HG03280 (cell line): ENCODE measurements around the gene AP5S1.

ENCODE experiments used
- ATAC-seq: cut with Tn5 transposase; IDR thresholded peaks from one replicate; pipeline ENCODE4 v1.9.1; 2021; ENCODE audit warnings: mild to moderate bottlenecking, moderate library complexity; ENCODE audit not compliant: unreplicated experiment

AP5S1 gene

DNA sequence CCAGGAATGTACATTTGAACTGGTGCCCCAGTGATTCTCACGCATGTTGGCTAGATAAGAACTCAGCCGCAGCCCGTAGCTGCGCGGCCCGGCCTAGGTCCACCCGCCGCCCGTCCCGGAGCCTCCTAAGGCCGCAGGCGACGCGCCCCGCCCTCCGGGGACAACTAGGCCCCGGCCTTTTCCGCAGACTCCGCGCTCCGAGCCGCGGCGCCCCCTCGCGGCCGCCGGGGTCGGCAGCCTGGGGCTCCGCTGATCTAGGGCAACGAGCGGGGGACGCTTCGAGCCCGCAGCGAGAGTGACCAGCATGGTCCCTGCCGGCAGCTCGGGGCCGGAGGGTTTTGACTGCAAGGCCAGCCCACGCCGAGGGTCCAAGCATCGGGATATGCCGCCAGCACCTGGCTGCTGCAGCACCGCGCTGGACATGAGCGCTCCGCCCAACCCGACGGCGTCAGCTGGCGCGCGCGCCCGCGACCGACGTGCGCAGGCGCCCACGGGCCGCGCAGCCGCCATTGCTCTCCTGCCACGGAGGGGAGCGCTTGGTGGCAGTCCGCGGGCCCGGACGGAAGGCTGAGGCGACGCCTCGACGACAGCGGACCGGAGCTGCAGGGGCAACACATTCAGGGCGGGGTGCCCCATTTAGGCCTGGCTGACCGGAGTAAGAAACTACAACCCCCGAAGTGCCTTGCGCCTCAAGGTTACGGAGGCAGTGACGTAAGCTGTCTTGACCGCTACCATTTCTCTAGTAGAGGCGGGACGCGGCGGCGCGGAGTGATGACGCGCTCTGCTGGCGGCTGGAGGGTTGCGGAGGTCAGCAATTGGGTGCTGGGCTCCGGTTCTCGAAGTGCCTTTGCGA, at the start of gene AP5S1:
Gene AP5S1 (plus strand): TSS at position 500 of the 853 bp plus-strand sequence. CDS start 1,571 bp downstream, outside the sequence.
- peak; percentile 80 for ATAC-seq

DNA sequence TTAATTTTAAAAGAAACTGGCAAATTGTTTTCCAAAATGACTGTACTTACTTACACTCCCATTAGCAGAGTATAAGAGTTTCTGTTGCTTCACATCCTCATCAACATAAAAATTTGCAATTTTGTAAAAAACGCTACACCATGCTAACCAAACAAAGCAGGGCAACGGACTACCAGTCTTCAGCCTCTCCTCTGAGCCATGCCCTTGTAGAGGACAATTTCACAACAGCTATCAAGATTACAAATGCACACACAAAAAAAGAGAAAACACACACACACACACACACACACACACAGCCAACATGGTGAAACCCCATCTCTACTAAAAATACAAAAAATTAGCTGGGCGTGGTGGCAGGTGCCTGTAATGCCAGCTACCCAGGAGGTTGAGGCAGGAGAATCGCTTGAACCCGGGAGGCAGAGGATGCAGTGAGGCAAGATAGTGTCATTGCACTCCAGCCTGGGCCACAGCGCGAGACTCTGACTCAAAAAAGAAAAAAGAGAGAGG, 48.7 kb upstream of the AP5S1 start:
- no peak for ATAC-seq

GRCh38 chr20:3775457-3776108, 44.8 kb upstream of the AP5S1 start:
- ATAC-seq = no peak

DNA sequence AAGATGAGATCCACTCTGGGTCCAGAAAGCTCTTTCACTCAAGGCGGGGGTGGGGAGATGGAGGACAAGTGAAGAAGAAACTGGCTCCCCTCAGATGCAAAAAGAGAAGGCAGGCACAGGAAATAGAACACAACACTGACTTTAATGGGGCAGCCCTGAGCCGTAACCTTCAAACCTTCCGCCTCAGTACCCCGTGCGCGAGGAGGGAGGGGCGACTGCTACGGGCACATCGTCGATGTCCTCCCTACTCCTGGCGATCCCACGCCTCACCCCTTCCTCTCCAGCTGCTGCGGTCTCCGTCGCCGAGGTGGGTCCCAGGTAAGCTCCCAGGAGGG, 43.0 kb upstream of the AP5S1 start:
- ATAC-seq = no peak

GRCh38 chr20:3777716-3778629, 42.4 kb upstream of the AP5S1 start:
- ATAC-seq = no peak

- no peak for ATAC-seq
Measured at GRCh38 chr20:3778976-3779375, 41.4 kb upstream of the AP5S1 start.

DNA sequence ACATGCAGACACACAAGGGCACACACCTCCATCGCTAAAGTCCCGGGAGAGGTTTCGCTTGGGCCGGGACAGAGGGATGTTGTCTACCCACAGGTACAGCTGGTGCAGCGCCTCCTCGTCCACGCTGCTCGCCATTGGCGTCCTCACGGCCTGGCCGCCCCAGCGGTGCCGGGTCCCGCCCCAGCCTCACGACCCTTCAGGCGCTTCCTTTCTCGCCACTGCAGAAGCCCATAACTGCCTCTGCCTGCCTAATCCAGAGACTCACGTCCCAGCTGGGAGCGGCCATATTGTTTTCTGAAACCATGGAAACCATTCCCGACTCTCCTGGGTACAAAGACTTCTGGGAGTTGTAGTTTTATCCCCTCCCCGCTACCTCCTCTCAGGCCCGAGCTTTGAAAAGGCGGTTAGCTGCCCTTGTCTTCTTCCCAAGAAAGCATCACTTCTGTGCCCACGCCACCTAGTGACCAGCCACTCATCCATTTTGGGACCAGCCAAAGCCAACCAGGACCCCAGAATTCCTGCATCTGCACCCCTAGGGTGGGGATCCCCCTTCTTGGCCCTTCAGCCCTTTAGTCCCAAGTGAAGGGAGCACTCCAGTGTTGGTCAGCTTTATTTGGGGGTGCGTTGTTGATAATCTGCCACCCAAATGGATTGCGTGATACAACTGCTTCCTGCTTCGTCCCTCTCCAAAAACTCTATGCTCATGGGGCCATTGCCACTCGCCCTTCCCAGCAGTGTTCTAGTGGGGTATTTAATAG, 39.0 kb upstream of the AP5S1 start, which contains the start of gene SPEF1:
Gene SPEF1 (minus strand): TSS at position 296 of the 758 bp plus-strand sequence. CDS start 161 bp downstream, at position 135.
- ATAC-seq = peak; percentile 60

DNA sequence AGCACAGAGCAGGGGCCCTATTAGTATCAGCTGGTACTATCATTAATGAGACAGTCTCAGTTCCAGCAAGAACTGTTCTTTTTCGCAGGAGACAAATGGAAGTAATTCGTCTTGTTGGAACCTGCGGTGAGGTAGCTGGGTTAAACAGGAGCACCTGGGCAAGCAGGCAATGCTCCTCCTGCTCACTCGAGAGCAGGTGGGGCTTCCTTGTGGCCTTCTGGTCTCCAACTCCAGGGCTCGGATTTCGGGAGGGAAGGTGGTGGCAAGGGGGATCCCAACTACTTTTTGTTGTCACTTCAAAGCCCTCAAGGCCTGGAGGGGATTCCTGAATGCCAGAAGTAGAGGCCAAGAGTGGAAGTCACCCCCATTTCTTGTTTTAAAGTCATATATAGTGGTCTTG, 37.8 kb upstream of the AP5S1 start:
- ATAC-seq = no peak

DNA sequence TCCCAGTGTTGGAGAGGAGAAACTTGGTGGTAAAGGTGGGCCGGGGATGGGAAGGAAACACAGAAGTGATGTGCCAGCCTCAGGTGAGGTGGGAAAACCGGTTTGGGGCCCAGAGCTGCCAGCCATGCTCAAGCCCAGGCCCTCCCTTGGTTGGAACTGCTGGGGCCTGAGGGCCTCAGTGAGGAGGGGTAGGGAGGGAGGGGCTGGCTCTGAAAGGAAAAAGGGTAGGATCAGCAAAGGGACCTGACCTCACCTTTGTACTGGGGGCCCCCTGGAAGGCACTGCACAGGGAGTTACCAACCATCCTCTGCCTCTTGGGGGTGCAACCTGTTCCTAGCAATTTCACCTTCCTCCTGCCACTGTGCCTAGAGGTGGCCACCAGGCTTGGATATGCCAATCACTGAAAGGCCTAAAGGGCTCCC, 37.3 kb upstream of the AP5S1 start:
- ATAC-seq = no peak

DNA sequence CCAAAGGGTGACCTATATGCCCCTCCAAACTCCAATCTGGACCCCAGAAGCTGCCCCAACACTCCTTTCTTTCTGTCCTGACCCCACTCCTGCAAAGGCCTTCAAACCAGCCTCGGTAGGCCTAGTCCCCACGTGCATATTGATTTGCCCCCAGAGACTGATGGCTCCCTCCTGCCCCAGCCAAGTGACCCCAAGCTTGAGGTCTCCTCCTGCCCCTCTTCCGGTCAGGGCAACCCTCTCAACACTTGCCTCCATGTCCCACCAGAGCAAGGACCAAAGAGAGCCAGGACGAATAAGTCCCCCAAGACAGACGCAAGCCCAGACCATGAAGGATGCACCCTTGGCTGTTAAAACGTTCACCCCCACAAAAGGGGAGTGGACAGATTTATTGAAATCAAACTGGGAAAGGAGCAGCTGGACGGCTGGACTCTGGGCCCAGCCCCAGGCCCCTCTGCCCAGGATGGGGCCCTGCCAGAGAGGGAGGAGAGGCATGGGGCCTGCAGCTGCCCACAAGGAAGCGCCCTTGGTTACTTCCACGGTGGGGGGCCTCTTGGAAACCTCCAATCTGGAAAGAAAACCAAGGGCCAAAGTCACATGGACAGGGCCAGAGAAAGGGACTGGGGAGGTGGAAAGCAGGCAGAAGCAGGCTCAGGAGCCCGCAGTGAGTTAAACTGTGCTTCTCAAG, 36.7 kb upstream of the AP5S1 start:
- ATAC-seq = no peak

DNA sequence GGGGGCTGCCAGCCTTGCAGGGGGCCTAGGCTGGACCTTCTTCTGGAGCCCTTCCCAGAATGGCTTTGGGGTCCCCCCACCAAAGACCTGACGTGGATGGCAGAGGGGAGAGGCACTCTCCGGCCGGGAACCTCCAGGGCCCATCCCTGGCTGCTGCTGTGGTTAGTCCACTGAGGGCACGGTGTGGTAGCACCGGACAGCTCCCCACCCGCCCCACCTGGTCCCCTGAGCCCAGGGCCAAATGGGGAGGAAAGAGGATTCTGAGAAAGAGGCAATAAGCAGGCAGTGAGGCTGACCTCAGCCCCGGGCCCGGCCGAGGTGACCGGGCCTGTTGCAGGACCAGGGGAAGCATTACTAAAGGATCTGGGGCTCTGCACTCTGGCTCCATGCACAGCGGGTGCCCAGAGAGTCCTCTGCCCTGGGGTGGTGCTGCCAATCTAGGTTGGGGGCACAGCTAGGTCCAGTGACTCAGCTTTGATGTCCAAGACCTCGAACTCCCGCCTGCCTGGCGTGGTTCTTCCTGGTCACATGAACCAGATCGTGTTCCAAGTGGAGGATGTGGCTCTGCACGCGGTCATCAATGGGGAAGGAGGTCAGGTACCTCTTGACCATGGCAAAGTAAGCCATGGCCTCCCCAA, 36.0 kb upstream of the AP5S1 start:
- no peak for ATAC-seq

DNA sequence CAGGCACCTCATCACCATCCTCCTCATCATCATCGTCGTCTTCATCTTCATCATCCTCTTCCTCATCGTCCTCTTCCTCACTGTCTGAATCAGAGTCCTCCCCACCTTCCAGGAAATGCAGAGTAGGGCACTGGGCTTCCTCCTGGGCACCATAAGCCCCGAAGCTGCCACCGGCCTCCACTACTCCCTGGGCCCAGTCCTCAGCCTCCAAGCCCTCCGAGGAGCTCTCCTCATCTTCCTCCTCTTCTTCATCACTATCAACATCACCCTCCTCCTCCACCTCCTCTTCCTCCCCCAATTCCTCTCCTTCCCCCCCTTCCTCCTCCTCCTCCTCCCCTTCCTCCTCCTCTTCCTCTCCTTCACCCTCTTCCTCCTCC, 35.5 kb upstream of the AP5S1 start:
- ATAC-seq = no peak

GRCh38 chr20:3785240-3786125, 34.9 kb upstream of the AP5S1 start:
- no peak for ATAC-seq

GRCh38 chr20:3786126-3786484, 34.2 kb upstream of the AP5S1 start:
- ATAC-seq = peak; percentile 20

DNA sequence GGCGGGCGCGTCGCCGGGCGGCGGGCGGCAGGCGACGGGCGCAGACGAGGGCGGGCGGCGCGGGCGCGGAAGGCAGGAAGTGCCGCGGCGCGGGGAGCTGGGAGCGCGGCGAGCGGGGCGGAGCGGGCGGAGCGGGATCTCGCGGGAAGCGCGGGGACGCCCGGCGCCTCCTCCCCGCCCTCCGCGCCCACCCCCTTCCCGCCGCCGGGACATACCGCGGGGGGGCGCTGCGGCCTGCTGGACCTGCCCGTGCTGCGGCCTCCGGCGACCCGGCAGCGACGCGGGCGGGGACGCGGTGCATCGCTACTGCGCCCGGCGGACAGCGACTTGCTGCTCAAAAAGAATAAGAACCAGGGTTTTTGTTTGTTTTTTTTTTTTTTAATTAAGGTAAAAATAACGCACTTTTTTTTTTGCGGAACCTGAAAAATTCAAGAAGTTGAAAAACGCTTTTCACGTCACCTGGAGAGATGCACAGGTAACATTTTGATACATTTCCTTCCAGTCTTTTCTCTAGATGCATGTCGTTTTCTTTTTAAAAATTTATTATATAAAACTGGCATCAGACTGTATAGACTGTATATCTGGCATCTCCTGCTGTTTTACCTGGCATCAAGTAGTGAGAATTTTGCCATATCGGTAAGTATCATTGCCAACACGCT, 33.6 kb upstream of the AP5S1 start, which contains the start of gene CENPB:
Gene CENPB (minus strand): TSS at position 76 of the 659 bp plus-strand sequence. CDS start 257 bp downstream, outside the sequence.
- peak; percentile 86 for ATAC-seq

DNA sequence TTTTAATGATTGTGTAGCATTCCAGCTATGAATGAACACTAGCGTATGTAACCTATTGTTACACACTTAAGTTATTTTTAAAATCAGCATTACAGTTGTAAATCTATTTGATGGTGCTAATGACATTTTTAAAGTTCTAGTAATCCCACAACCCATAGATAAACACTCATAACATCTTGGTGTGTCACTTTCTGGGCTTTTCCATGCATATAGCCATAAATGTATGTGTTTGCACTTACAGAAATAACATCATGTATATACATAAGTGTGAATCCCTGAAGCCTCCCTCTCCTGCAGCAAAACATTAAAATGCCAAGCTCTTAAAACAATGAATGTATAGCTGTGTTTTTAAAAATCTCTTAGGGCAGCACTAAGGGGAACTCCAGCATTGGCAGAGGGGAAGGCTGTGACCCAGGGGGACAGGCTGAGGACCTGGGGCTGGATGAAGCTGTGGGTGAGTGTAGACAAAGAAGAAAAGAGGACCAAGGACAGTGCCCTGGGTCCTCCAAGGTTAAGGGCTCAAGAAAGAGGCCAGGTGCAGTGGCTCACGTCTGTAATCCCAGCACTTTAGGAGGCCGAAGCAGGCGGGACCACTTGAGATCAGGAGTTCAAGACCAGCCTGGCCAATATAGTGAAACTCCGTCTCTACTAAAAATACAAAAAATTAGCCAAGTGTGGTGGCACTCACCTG, 32.9 kb upstream of the AP5S1 start:
- no peak for ATAC-seq

DNA sequence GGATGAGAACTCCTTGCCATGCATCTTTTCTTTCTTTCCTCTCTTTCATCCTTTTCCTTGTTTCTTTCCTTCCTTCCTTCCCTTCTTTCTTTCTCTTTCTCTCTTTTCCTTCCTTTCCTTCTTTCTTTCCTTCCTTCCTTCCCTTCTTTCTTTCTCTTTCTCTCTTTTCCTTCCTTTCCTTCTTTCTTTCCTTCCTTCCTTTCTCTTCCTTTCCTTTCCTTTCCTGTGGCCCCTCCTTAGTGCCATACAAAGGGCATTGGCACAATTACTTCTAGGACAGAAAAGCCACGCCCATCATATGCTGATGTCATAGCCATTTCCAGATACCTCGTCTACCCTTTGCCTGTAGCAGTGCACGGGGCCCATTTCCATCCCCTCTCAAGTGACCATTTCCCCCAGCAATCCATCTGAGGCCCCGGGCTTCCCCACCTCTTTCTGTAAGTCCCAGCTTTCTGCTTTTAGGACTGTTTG, 31.6 kb upstream of the AP5S1 start:
- ATAC-seq = no peak
